ENCODE results near the gene LEPROT.
"Not testable (repeated sequence)": the region's sequence is repeated elsewhere in the genome, so short reads cannot be mapped to it uniquely, and the experiment has no call there.

The LEPROT gene

GRCh38 chr1:65437616-65438015 lies 17.1 kb downstream of the LEPROT start:
- no peak for DNase-seq (ENCODE audit: low spot score)

DNA sequence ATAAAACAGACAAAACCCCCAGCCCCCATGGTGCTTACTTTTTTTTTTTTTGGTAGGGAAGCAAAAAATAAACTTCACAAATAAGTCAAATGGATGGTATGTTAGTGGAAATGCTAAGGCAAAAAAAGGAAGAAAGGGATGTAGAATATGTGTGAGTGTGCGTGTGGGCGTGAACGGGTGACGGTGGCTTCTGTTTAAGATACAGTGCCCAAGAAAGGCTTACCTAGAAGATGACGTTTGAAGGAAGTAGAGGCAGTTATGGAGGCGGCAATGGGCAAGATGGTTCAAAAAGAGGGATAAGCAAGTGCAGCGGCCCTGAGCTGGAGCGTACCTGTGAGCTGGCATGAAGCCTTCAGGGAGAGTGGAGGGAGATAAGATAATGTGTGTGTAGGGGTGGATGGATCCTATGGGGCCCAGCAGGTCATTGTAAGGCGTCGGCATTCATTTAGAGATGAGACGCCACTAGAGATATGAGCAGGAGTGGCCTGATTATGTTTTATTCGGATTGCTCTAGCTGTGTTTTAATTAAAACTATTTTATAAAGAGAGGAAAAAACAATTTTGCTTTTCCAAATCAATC lies 19.9 kb downstream of the LEPROT start:
- no peak for DNase-seq (ENCODE audit: low spot score)

GRCh38 chr1:65440915-65441314 lies 20.4 kb downstream of the LEPROT start:
- no peak for DNase-seq (ENCODE audit: low spot score)

DNA sequence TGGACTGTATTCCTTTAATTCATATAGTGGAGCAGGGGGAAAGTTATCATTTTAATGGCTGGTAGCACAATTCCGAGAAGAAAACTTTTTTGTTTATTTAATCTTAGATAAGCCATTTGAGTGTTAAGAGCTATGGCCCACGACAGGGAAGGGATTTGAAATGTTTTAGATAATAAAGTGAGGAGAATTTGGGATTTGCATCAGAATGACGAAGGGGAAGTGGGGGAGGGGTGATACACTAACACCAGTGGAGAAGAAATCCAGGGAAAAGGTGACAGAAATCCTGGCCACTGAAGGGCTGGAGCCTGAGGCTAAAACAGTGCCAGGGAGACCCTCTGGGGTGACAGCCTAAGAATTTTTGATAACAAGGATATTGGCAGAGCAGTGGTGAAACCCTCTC lies 21.0 kb downstream of the LEPROT start:
- no peak for DNase-seq (ENCODE audit: low spot score)

- DNase-seq (ENCODE audit: low spot score) = no peak
These were observed 22.0 kb downstream of the LEPROT start for GRCh38 chr1:65442442-65442841.

DNA sequence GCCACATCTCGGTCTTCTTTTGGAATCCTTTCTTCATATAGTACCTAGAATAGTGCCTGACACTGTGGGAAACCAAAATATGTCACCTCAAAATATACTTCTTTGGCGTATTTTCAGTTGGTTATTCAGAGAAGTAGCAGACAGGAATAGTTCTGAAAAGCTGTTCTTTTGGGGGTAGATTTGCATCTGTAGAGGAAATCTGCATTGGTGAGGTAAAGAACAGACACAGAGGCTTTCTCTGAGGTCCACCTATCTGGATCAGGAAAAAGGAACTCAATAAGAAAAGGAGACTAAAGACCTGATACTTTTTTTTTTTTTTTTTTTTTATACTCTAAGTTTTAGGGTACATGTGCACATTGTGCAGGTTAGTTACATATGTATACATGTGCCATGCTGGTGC lies 23.2 kb downstream of the LEPROT start:
- no peak for DNase-seq (ENCODE audit: low spot score)

DNA sequence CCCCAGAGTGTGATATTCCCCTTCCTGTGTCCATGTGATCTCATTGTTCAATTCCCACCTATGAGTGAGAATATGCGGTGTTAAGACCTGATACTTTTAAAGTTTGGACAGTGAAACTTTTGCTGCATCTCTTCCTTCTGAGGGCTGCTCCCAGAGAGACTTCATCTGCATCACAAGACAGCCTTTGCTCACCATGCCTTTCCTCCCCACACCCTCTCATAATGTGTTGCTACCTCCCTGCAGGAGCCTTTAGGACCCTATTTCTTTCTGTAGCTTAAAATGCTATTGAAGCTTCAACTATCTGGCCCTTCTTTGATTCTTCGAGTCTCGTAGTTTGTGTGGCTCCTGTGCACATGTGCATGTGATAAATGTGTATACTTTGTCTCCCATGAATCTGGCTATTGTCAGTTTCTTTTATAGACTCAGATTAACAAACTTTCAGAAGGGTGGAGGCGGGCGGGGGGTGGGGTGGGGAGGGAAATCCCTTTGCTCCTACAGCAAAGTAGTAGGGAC lies 23.7 kb downstream of the LEPROT start:
- DNase-seq (ENCODE audit: low spot score) = no peak

- no peak for DNase-seq (ENCODE audit: low spot score)
These were observed 25.4 kb downstream of the LEPROT start for GRCh38 chr1:65445837-65446236.

GRCh38 chr1:65449214-65449823 lies 28.9 kb downstream of the LEPROT start:
- DNase-seq (ENCODE audit: low spot score) = no peak

DNA sequence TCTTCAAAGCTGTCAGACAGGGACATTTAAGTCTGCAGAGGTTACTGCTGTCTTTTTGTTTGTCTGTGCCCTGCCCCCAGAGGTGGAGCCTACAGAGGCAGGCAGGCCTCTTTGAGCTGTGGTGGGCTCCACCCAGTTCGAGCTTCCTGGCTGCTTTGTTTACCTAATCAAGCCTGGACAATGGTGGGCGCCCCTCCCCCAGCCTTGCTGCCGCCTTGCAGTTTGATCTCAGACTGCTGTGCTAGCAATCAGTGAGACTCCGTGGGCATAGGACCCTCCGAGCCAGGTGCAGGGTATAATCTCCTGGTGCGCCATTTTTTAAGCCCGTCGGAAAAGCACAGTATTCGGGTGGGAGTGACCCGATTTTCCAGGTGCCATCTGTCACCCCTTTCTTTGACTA lies 35.2 kb downstream of the LEPROT start:
- not testable (repeated sequence) for DNase-seq (ENCODE audit: low spot score)

DNA sequence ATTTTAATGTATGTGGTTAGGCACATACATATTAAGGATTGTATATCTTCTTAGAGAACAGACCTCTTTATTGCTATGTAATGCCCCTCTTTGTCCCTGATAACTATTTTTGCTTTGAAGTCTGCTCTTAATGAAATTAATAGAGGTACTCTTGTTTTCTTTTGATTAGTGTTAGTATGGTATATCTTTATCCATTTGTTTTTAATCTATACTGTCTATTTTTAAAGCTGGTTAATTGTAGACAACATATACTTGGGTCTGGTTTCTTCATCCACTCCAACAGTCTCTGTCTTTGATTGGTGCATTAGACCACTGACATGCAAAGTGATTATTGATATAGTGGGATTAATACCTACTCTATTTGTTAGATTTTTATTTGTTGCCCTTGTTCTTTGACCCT lies 36.0 kb downstream of the LEPROT start:
- DNase-seq (ENCODE audit: low spot score) = no peak

DNA sequence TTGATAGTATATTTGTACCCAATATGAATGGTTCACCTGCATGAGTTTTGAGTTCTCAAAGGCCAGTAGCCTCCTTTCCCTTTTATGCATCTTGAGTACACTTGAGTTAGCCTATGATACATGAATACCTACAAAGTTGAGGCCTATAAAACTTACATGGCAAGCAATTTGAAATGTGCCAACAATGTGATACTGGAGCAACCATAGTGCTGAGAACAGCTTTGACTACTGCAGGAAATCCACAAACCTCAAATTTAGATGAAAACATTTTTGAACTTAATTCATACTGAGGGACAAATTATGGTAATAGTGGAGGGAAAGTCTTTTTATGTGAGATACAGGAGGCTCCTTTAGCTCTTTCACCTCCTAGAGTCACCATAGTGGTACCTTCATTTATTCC lies 37.4 kb downstream of the LEPROT start:
- no peak for DNase-seq (ENCODE audit: low spot score)

GRCh38 chr1:65458730-65459396 lies 38.4 kb downstream of the LEPROT start:
- no peak for DNase-seq (ENCODE audit: low spot score)

GRCh38 chr1:65459397-65459768 lies 38.9 kb downstream of the LEPROT start:
- DNase-seq (ENCODE audit: low spot score) = no peak

- DNase-seq (ENCODE audit: low spot score) = not testable (repeated sequence)
These were observed 45.4 kb downstream of the LEPROT start for GRCh38 chr1:65465837-65466236.

DNA sequence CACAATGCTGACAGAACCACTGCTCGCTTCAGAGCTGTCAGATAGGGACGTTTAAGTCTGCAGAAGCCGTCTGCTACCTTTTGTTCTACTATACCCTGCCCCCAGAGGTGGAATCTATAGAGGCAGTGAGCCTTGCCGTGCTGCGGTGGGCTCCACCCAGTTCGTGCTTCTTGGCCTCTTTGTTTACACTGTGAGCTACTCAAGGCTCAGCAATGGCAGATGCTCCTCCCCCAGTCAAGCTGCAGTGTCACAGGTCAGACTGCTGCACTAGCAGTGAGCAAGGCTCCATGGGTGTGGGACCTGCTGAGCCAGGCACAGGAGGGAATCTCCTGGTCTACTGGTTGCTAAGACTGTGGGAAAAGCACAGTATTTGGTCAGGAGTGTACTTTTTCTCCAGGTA lies 47.1 kb downstream of the LEPROT start:
- peak; percentile 79 for DNase-seq (ENCODE audit: low spot score)

- peak; percentile 53 for DNase-seq (ENCODE audit: low spot score)
These were observed 48.8 kb downstream of the LEPROT start for GRCh38 chr1:65469126-65469888.

DNA sequence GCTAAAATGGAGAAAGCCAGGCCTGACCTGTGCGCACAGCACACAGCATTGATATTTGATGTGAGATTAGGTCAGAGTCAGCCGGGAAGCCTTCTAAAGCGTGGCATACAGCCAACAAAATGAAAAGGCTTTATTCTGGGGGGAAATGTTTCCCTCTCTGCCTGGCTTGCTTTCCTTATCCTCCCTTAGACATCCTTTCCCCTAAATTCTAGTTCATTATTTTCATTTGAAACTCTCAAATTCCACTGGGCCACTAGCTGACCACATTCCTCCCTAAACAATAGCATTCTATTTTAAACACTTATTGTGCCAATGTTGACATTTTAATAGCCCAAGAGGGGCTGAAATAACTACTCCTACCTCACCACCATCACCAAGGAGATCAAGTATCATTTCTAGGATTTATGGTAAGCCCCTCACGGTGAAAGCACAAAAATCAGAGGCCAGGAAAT lies 49.4 kb downstream of the LEPROT start:
- DNase-seq (ENCODE audit: low spot score) = peak; percentile 56

DNA sequence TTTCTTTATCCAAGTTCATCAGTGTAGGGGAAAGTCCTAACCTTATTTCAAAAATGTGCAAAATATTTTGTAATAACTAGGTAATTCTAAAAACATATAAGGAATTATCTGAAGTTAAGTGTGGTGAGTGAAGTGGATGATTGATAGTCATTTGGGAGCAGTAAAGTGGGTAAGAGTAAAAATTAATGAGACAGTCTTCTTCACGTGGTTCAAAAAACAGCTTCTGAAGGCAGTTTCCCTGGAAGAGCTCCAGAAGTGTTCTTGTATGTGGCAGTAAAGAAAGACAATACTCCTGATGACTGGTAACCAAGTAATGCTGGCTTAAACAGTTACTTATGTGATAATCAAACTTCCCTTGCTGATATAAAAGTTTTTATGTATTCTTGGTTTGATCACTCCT lies 50.3 kb downstream of the LEPROT start:
- no peak for DNase-seq (ENCODE audit: low spot score)

DNA sequence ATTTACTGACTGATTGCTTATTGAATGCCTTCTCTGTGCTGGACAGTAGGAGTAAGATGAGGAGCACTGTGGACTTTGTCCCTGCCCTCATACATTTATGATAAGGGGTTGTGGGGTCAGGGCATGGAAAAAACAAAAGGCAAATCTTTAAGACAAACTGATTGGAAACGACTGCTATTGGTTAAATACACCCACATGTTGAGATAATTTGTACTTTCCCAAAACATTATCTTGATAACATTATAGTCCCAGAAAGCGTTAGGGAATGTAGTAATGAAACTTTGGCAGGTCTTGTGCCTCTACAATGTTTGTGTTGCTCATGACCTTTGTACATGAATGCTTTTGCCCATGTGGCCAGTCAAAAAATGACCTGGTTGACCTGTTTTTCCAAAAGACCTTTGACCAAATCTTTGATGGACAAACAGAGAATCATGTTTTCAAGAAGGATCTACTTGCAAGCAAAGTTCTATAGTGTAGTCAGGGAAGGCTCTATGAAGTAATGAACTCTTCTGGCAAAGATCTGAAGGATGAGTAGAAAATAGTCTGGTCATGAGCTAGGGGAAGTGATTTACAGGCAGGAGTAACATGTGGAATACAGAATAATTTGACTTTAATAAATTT lies 50.9 kb downstream of the LEPROT start:
- no peak for DNase-seq (ENCODE audit: low spot score)

- DNase-seq (ENCODE audit: low spot score) = no peak
These were observed 51.4 kb downstream of the LEPROT start for GRCh38 chr1:65471861-65472332.

GRCh38 chr1:65476327-65476726 lies 55.9 kb downstream of the LEPROT start:
- no peak for DNase-seq (ENCODE audit: low spot score)

All from hematopoietic multipotent progenitor cell treated with erythropoietin and hydrocortisone succinate and interleukin-3 and kit ligand, for 17 days (in vitro differentiated cells).